Mesenchymal stem cell (in vitro differentiated cells and primary cell): ENCODE data around the gene MN1.

ENCODE experiments used
- DNase-seq: peaks from one replicate; pipeline ENCODE4 v3.0.0-alpha.2; 2013
- H2AFZ ChIP-seq: one replicate; pipeline ENCODE4 v1.6.1; 2013; ENCODE audit warnings: low read depth, mild to moderate bottlenecking, control low read depth, inconsistent platforms, low read length, moderate library complexity
- H2AK5ac ChIP-seq: 2 replicates; pipeline ENCODE4 v1.6.1; 2013; ENCODE audit warnings: low read length, moderate library complexity, mild to moderate bottlenecking, inconsistent platforms; ENCODE audit not compliant: severe bottlenecking
- H2BK120ac ChIP-seq: one replicate; pipeline ENCODE4 v1.6.1; 2013; ENCODE audit warnings: low read depth, mild to moderate bottlenecking, inconsistent platforms, low read length, moderate library complexity
- H2BK12ac ChIP-seq, 2 experiments: one replicate each; pipeline ENCODE4 v1.6.1; 2013; ENCODE audit warnings: inconsistent platforms in 2 of 2, low read length in 2 of 2, mild to moderate bottlenecking in 2 of 2, moderate library complexity in 2 of 2, control low read depth in 1 of 2
- H2BK15ac ChIP-seq: one replicate; pipeline ENCODE4 v1.6.1; 2013; ENCODE audit warnings: mild to moderate bottlenecking, low read depth, inconsistent platforms; ENCODE audit not compliant: poor library complexity, severe bottlenecking
- H2BK5ac ChIP-seq: 2 replicates; pipeline ENCODE4 v1.6.1; 2013; ENCODE audit warnings: low read depth, mild to moderate bottlenecking, low read length, control low read depth, inconsistent platforms; ENCODE audit not compliant: poor library complexity, severe bottlenecking
- H3K14ac ChIP-seq, 2 experiments: one replicate each; pipeline ENCODE4 v1.6.1; 2013; ENCODE audit warnings: inconsistent platforms in 2 of 2, low read length in 2 of 2, control low read depth in 1 of 2, mild to moderate bottlenecking in 1 of 2, moderate library complexity in 1 of 2
- H3K18ac ChIP-seq, 2 experiments: one replicate each; pipeline ENCODE4 v1.6.1; 2013; ENCODE audit warnings: inconsistent platforms in 2 of 2, low read length in 2 of 2, control low read depth in 1 of 2, low read depth in 1 of 2, mild to moderate bottlenecking in 1 of 2
- H3K23ac ChIP-seq, 2 experiments: one replicate each; pipeline ENCODE4 v1.6.1; 2013; ENCODE audit warnings: inconsistent platforms in 2 of 2, low read length in 2 of 2, mild to moderate bottlenecking in 2 of 2, moderate library complexity in 2 of 2, control low read depth in 1 of 2
- H3K27ac ChIP-seq: 2 replicates; pipeline ENCODE4 v1.5.1; 2013; ENCODE audit warnings: mild to moderate bottlenecking, moderate library complexity, low read length, control low read depth, inconsistent platforms; ENCODE audit not compliant: poor library complexity, severe bottlenecking
- H3K27me3 ChIP-seq, 2 experiments: 2 replicates each; pipeline versions ENCODE4 v1.6.1 to v1.7.0; 2013; ENCODE audit warnings: low read length in 2 of 2, mild to moderate bottlenecking in 2 of 2, moderate library complexity in 2 of 2, control low read depth in 1 of 2, inconsistent platforms in 1 of 2; ENCODE audit not compliant: control insufficient read depth in 1 of 2, insufficient read depth in 1 of 2
- H3K36me3 ChIP-seq, 2 experiments: 2 replicates each; pipeline versions ENCODE4 v1.6.1 to v1.7.0; 2013; ENCODE audit warnings: low read length in 2 of 2, control low read depth in 1 of 2, inconsistent platforms in 1 of 2, low read depth in 1 of 2, mild to moderate bottlenecking in 1 of 2; ENCODE audit not compliant: insufficient read depth in 2 of 2, control insufficient read depth in 1 of 2
- H3K4ac ChIP-seq, 2 experiments: one replicate each; pipeline ENCODE4 v1.6.1; 2013; ENCODE audit warnings: inconsistent platforms in 2 of 2, low read length in 2 of 2, mild to moderate bottlenecking in 2 of 2, moderate library complexity in 2 of 2, control low read depth in 1 of 2, low read depth in 1 of 2
- H3K4me1 ChIP-seq: 2 replicates; pipeline ENCODE4 v1.6.1; 2013; ENCODE audit warnings: low read depth, low read length, control low read depth; ENCODE audit not compliant: control insufficient read depth, insufficient read depth
- H3K4me2 ChIP-seq: 2 replicates; pipeline ENCODE4 v1.6.1; 2013; ENCODE audit warnings: low read length, mild to moderate bottlenecking, inconsistent platforms; ENCODE audit not compliant: poor library complexity, severe bottlenecking
- H3K4me3 ChIP-seq, 2 experiments: 2 replicates each; pipeline versions ENCODE4 v1.5.1 to v1.7.0; 2013; ENCODE audit warnings: low read length in 2 of 2, mild to moderate bottlenecking in 2 of 2, control low read depth in 1 of 2, low read depth in 1 of 2; ENCODE audit not compliant: insufficient read depth in 1 of 2
- H3K79me1 ChIP-seq: replicated peaks from 2 replicates; pipeline ENCODE4 v1.6.1; 2013; ENCODE audit warnings: mild to moderate bottlenecking, control low read depth, low read length, inconsistent platforms; ENCODE audit not compliant: poor library complexity, severe bottlenecking
- H3K9ac ChIP-seq: 2 replicates; pipeline ENCODE4 v1.7.0; 2013; ENCODE audit warnings: mild to moderate bottlenecking, low read length, moderate library complexity
- H3K9me3 ChIP-seq: 2 replicates; pipeline ENCODE4 v1.7.0; 2013; ENCODE audit warnings: mild to moderate bottlenecking, low read length; ENCODE audit not compliant: control insufficient read depth
- H4K8ac ChIP-seq: one replicate; pipeline ENCODE4 v1.6.1; 2013; ENCODE audit warnings: inconsistent platforms, mild to moderate bottlenecking, low read length, moderate library complexity
- H4K91ac ChIP-seq: one replicate; pipeline ENCODE4 v1.6.1; 2013; ENCODE audit warnings: mild to moderate bottlenecking, low read length, inconsistent platforms
- WGBS: methylation state at CpG from one replicate; pipeline ENCODE4 v1.1.7; 2013; ENCODE audit warnings: mixed read lengths; 5-methylcytosine and 5-hydroxymethylcytosine counted together

The MN1 gene

GRCh38 chr22:27776650-27776958 is 25.0 kb downstream of the MN1 start:
- H3K36me3 ChIP-seq, result peaks cover 0 to 80% of the 10 kb centered on the region in 2 experiments
- 59% methylated on average over 8 of the region's 8 CpGs for WGBS
- H3K23ac ChIP-seq, result no peak overlapping the region
- H3K9ac ChIP-seq, result peak overlapping the region; percentile 73
- no peak overlapping the region for H3K4me2 ChIP-seq
- DNase-seq, result no peak
- H3K9me3 ChIP-seq, result no peaks in the 10 kb centered on the region
- no peak overlapping the region for H2BK5ac ChIP-seq
- no peak overlapping the region for H2BK120ac ChIP-seq
- H2BK12ac ChIP-seq, result no peak overlapping the region
- peaks cover 41% of the 10 kb centered on the region for H3K4me1 ChIP-seq
- H3K4ac ChIP-seq, result no peak overlapping the region
- no peak overlapping the region for H3K18ac ChIP-seq
- H2AK5ac ChIP-seq, result no peak overlapping the region
- H2BK15ac ChIP-seq, result no peak overlapping the region
- H3K79me1 ChIP-seq, result peaks cover 65% of the 10 kb centered on the region
- no peak overlapping the region for H4K91ac ChIP-seq
- H2AFZ ChIP-seq, result no peak overlapping the region
- no peak overlapping the region for H3K27ac ChIP-seq
- H3K14ac ChIP-seq, result no peak overlapping the region
- no peaks in the 10 kb centered on the region for H3K27me3 ChIP-seq
- peak overlapping the region in 1 of 2 experiments; percentile 35 for H3K4me3 ChIP-seq
- H4K8ac ChIP-seq, result no peak overlapping the region

GRCh38 chr22:27775758-27776649 is 25.6 kb downstream of the MN1 start:
- 55% methylated on average over 10 of the region's 17 CpGs for WGBS
- no peaks in the 10 kb centered on the region for H3K9me3 ChIP-seq
- H2AFZ ChIP-seq, result no peak overlapping the region
- H4K8ac ChIP-seq, result no peak overlapping the region
- H3K4me2 ChIP-seq, result no peak overlapping the region
- no peak overlapping the region for H2BK15ac ChIP-seq
- H4K91ac ChIP-seq, result no peak overlapping the region
- H2BK120ac ChIP-seq, result no peak overlapping the region
- H2BK12ac ChIP-seq, result no peak overlapping the region
- no peak overlapping the region for H3K23ac ChIP-seq
- no peak overlapping the region for H3K14ac ChIP-seq
- H3K27ac ChIP-seq, result no peak overlapping the region
- DNase-seq, result no peak
- no peak overlapping the region for H2AK5ac ChIP-seq
- peak overlapping the region in 1 of 2 experiments; percentile 35 for H3K4me3 ChIP-seq
- peaks cover 41% of the 10 kb centered on the region for H3K4me1 ChIP-seq
- H3K79me1 ChIP-seq, result peaks cover 60% of the 10 kb centered on the region
- H3K18ac ChIP-seq, result no peak overlapping the region
- H2BK5ac ChIP-seq, result no peak overlapping the region
- peak overlapping the region; percentile 73 for H3K9ac ChIP-seq
- H3K36me3 ChIP-seq, result peaks cover 0 to 74% of the 10 kb centered on the region in 2 experiments
- no peaks in the 10 kb centered on the region for H3K27me3 ChIP-seq
- H3K4ac ChIP-seq, result no peak overlapping the region

- no peak overlapping the region for H2AFZ ChIP-seq
- H3K36me3 ChIP-seq, result peaks cover 0 to 68% of the 10 kb centered on the region in 2 experiments
- H4K91ac ChIP-seq, result peak overlapping the region; percentile 36
- peaks cover 40% of the 10 kb centered on the region for H3K4me1 ChIP-seq
- no peak overlapping the region for H2BK120ac ChIP-seq
- no peak overlapping the region for H2BK12ac ChIP-seq
- no peaks in the 10 kb centered on the region for H3K9me3 ChIP-seq
- no peak overlapping the region for H3K23ac ChIP-seq
- H3K27me3 ChIP-seq, result no peaks in the 10 kb centered on the region
- H3K4ac ChIP-seq, result no peak overlapping the region
- WGBS, result 94% methylated on average over 18 of the region's 18 CpGs
- no peak for DNase-seq
- peak overlapping the region; percentile 33 for H2BK15ac ChIP-seq
- peaks cover 59% of the 10 kb centered on the region for H3K79me1 ChIP-seq
- H3K9ac ChIP-seq, result peak overlapping the region; percentile 73
- peak overlapping the region in 1 of 2 experiments; percentile 35 for H3K4me3 ChIP-seq
- no peak overlapping the region for H3K27ac ChIP-seq
- H2BK5ac ChIP-seq, result no peak overlapping the region
- no peak overlapping the region for H3K14ac ChIP-seq
- H3K18ac ChIP-seq, result peak overlapping the region in 1 of 2 experiments; percentile 11
- no peak overlapping the region for H2AK5ac ChIP-seq
- peak overlapping the region; percentile 19 for H4K8ac ChIP-seq
- no peak overlapping the region for H3K4me2 ChIP-seq
Measured at GRCh38 chr22:27775087-27775698, 26.4 kb downstream of the MN1 start.

- no peak overlapping the region for H3K14ac ChIP-seq
- no peak overlapping the region for H4K91ac ChIP-seq
- no peak overlapping the region for H2BK12ac ChIP-seq
- H3K36me3 ChIP-seq, result peaks cover 0 to 62% of the 10 kb centered on the region in 2 experiments
- no peak overlapping the region for H3K4me3 ChIP-seq
- no peak overlapping the region for H2BK120ac ChIP-seq
- H3K4me2 ChIP-seq, result no peak overlapping the region
- no peak overlapping the region for H3K27ac ChIP-seq
- H3K4me1 ChIP-seq, result peaks cover 34% of the 10 kb centered on the region
- H3K18ac ChIP-seq, result no peak overlapping the region
- H2BK5ac ChIP-seq, result no peak overlapping the region
- whole genome bisulfite sequencing, result 87% methylated on average over 8 of the region's 9 CpGs
- H2BK15ac ChIP-seq, result no peak overlapping the region
- no peak overlapping the region for H2AK5ac ChIP-seq
- no peak overlapping the region for H3K9ac ChIP-seq
- no peak overlapping the region for H3K4ac ChIP-seq
- H3K27me3 ChIP-seq, result no peaks in the 10 kb centered on the region
- H2AFZ ChIP-seq, result no peak overlapping the region
- H4K8ac ChIP-seq, result no peak overlapping the region
- H3K23ac ChIP-seq, result no peak overlapping the region
- no peak for DNase-seq
- peaks cover 55% of the 10 kb centered on the region for H3K79me1 ChIP-seq
- no peaks in the 10 kb centered on the region for H3K9me3 ChIP-seq
Measured at GRCh38 chr22:27774200-27774599, 27.4 kb downstream of the MN1 start.
